Testis (tissue), 2 donors: Measurements from ENCODE around the gene PEX6.

ENCODE experiments used
- POLR2A ChIP-seq: fragments of 450-650 bp; IDR thresholded peaks from one replicate; pipeline ENCODE4 v1.6.1; 2017; ENCODE audit warnings: antibody characterized with exemption, mild to moderate bottlenecking, moderate library complexity
- TF ChIP-seq, protein P1 (sequence below), 3 experiments: fragments of 450-650 bp in 2 of 3; fragments of 200-600 bp in 1 of 3; sonication (generic) in 1 of 3; IDR thresholded peaks; one replicate each; pipeline ENCODE4 v1.5.1; 2016 to 2019; ENCODE audit warnings: antibody characterized with exemption in 3 of 3, mild to moderate bottlenecking in 2 of 3, moderate library complexity in 1 of 3

- no peak for TF ChIP-seq POLR2A
- TF ChIP-seq, protein P1, sequence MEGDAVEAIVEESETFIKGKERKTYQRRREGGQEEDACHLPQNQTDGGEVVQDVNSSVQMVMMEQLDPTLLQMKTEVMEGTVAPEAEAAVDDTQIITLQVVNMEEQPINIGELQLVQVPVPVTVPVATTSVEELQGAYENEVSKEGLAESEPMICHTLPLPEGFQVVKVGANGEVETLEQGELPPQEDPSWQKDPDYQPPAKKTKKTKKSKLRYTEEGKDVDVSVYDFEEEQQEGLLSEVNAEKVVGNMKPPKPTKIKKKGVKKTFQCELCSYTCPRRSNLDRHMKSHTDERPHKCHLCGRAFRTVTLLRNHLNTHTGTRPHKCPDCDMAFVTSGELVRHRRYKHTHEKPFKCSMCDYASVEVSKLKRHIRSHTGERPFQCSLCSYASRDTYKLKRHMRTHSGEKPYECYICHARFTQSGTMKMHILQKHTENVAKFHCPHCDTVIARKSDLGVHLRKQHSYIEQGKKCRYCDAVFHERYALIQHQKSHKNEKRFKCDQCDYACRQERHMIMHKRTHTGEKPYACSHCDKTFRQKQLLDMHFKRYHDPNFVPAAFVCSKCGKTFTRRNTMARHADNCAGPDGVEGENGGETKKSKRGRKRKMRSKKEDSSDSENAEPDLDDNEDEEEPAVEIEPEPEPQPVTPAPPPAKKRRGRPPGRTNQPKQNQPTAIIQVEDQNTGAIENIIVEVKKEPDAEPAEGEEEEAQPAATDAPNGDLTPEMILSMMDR (IDR thresholded peaks at IDR 0.05), result no peak
Measured at GRCh38 chr6:42978839-42979522, at the start of gene PEX6.
